Measurements from ENCODE around the gene BAHCC1.

DNA sequence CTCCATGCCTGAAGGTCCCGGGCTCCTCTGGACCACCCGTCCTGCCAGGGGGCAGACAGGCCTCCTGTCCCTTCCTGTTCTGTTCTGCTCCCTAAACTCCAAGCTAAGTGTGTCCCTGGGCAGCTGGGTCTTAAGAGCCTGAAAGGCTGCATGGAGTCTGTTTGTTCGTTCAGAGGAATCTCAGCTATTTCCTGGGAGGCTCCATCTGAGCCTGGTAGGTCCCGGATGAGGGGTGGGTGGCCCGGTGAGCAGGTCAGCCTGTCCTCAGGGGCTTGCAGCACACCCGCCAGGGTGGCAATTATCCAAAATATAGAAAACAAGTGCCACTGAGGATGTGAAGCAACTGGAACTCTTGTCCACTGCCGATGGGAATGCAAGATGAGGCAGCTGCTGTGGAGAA lies 104.8 kb downstream of the BAHCC1 start:
- TF ChIP-seq, protein P1, sequence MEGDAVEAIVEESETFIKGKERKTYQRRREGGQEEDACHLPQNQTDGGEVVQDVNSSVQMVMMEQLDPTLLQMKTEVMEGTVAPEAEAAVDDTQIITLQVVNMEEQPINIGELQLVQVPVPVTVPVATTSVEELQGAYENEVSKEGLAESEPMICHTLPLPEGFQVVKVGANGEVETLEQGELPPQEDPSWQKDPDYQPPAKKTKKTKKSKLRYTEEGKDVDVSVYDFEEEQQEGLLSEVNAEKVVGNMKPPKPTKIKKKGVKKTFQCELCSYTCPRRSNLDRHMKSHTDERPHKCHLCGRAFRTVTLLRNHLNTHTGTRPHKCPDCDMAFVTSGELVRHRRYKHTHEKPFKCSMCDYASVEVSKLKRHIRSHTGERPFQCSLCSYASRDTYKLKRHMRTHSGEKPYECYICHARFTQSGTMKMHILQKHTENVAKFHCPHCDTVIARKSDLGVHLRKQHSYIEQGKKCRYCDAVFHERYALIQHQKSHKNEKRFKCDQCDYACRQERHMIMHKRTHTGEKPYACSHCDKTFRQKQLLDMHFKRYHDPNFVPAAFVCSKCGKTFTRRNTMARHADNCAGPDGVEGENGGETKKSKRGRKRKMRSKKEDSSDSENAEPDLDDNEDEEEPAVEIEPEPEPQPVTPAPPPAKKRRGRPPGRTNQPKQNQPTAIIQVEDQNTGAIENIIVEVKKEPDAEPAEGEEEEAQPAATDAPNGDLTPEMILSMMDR (IDR thresholded peaks at IDR 0.05) = no peak
- TF ChIP-seq POLR2AphosphoS5 (IDR thresholded peaks at IDR 0.05) = no peak
